ENCODE results near the gene FASTKD1. TPM values are rescaled to one million over a fixed set of nuclear protein-coding genes. Genes with fewer than 3 reads are reported as not detected.

The FASTKD1 gene
- total RNA-seq, 2 experiments from 2014 or later = 6.3 to 7.2 TPM

DNA sequence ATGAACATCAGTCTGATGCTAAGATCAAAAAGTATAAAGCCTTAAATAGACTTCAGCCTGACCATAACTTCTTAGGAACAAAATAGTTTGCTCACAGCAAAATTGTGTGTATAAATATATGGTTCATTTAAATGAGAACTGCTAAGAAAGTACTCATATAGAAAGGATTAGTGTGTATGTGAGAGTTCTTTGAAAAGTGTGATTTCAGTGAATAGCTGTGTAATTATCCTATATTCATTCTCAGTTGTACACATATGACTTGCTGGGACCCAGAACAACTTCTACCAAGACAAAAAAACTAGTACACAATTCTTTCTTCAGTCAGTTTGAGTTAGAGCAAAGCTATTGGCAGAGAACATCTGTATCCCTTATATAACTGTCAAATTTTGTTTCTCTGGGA is 87.2 kb downstream of the FASTKD1 start:
- POLR2A ChIA-PET = no interaction called here
- no peaks in the 10 kb centered on the region for H3K4me1 Mint-ChIP-seq (ENCODE audit: low read depth)
- H3K4me3 ChIP-seq (ENCODE audit: low read length) = no peak overlapping the region
- no peak overlapping the region for H3K27ac ChIP-seq (ENCODE audit: low read depth in 1 of 2, low read length in 2 of 2)
- no peaks in the 10 kb centered on the region for H3K9me3 ChIP-seq (ENCODE audit: control insufficient read depth in 1 of 2, insufficient read depth in 1 of 2, low read length in 2 of 2)
- no peaks in the 10 kb centered on the region for H3K27me3 Mint-ChIP-seq
- no peaks in the 10 kb centered on the region for H3K4me1 ChIP-seq (ENCODE audit: insufficient read depth, low read length)
- H3K36me3 Mint-ChIP-seq (ENCODE audit: low read depth) = peaks cover 33% of the 10 kb centered on the region
- H3K9me3 Mint-ChIP-seq = no peaks in the 10 kb centered on the region
- no peaks in the 10 kb centered on the region for H3K27me3 ChIP-seq (ENCODE audit: control insufficient read depth in 1 of 2, insufficient read depth in 2 of 2, low read length in 2 of 2)
- intact Hi-C loops (cut with DNase I, micrococcal nuclease) = no loop called here
- ATAC-seq (ENCODE audit: poor library complexity) (no peak), DNase-seq (no peak)
- TF ChIP-seq, protein P1, sequence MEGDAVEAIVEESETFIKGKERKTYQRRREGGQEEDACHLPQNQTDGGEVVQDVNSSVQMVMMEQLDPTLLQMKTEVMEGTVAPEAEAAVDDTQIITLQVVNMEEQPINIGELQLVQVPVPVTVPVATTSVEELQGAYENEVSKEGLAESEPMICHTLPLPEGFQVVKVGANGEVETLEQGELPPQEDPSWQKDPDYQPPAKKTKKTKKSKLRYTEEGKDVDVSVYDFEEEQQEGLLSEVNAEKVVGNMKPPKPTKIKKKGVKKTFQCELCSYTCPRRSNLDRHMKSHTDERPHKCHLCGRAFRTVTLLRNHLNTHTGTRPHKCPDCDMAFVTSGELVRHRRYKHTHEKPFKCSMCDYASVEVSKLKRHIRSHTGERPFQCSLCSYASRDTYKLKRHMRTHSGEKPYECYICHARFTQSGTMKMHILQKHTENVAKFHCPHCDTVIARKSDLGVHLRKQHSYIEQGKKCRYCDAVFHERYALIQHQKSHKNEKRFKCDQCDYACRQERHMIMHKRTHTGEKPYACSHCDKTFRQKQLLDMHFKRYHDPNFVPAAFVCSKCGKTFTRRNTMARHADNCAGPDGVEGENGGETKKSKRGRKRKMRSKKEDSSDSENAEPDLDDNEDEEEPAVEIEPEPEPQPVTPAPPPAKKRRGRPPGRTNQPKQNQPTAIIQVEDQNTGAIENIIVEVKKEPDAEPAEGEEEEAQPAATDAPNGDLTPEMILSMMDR (IDR thresholded peaks at IDR 0.05) = no peak
- CTCF ChIA-PET = no interaction called here
- H3K4me3 Mint-ChIP-seq = no peak overlapping the region
- no peak overlapping the region for H3K27ac Mint-ChIP-seq
- H3K36me3 ChIP-seq (ENCODE audit: insufficient read depth, low read length) = peaks cover 2% of the 10 kb centered on the region

DNA sequence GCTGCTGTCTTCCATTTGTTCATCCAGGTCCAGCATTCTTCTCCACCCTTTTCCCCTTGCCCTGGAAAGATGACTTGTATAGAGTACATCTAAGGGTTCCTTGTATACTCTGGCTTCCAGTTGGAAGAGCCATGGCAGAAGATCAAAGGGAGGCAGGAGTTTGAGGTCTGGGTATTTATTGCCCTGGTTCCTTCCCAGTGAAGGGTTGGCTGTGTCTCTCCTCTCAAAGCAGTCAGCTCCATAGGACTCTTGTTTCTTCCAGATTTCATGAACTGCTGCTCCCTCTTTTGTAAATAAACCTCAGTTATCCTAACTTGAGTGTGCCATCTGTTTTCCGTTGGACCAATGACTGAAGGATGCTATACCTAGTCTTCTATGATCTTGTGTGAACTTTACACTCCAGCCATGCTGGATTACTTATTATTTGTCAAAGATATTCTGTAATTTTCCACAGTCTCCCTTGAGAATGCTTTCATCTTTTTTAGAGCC is 88.0 kb downstream of the FASTKD1 start:
- TF ChIP-seq, protein P1 (IDR thresholded peaks at IDR 0.05) = no peak
- H3K9me3 Mint-ChIP-seq = no peaks in the 10 kb centered on the region
- Histone ChIP-seq H3K27ac (ENCODE audit: low read depth in 1 of 2, low read length in 2 of 2) (no peak overlapping the region), H3K4me1 (ENCODE audit: insufficient read depth, low read length) (no peaks in the 10 kb centered on the region), H3K4me3 (ENCODE audit: low read length) (no peak overlapping the region), H3K36me3 (ENCODE audit: insufficient read depth, low read length) (peaks cover 2% of the 10 kb centered on the region), H3K27me3 (ENCODE audit: control insufficient read depth in 1 of 2, insufficient read depth in 2 of 2, low read length in 2 of 2) (no peaks in the 10 kb centered on the region), H3K9me3 (ENCODE audit: control insufficient read depth in 1 of 2, insufficient read depth in 1 of 2, low read length in 2 of 2) (no peaks in the 10 kb centered on the region)
- no peaks in the 10 kb centered on the region for H3K27me3 Mint-ChIP-seq
- H3K36me3 Mint-ChIP-seq (ENCODE audit: low read depth) = peaks cover 28% of the 10 kb centered on the region
- no peak overlapping the region for H3K4me3 Mint-ChIP-seq
- POLR2A ChIA-PET = no interaction called here
- no peak overlapping the region for H3K27ac Mint-ChIP-seq
- H3K4me1 Mint-ChIP-seq (ENCODE audit: low read depth) = no peaks in the 10 kb centered on the region
- intact Hi-C loops (cut with DNase I, micrococcal nuclease) = no loop called here
- CTCF ChIA-PET = no interaction called here
- ATAC-seq (ENCODE audit: poor library complexity) (no peak), DNase-seq (no peak)

DNA sequence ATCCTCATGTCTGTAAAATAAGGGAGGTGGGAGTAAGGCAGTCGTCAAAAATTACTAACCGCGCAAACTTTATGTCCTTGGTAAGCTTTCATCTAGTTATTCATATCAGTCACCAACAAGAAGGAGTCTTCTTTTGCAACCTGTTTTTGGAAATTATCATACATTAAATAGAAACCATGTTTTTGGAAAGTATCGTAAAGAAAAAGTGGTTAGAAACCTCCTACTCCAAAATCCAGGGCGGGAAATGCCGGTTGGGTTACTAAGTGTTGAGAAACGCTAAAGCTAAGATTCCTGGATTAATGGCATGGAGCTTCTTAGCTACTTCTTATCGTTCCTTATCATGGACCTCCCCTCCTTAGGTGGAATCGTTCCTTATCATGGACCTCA is 93.6 kb downstream of the FASTKD1 start:
- POLR2A ChIA-PET = interaction anchor here (0.9 to 2.4 kb wide), 4 partner anchors 9 to 93 kb away, joined by 3 to 18 read pairs (median 12); partner anchors contain the start of gene FASTKD1
- peaks cover 2% of the 10 kb centered on the region for H3K36me3 ChIP-seq (ENCODE audit: insufficient read depth, low read length)
- CTCF ChIA-PET = interaction anchor here (0.7 to 1.7 kb wide), 4 partner anchors 11 to 345 kb away, joined by 3 to 4 read pairs (median 4); partner anchors contain the start of gene METTL5
- H3K9me3 ChIP-seq (ENCODE audit: control insufficient read depth in 1 of 2, insufficient read depth in 1 of 2, low read length in 2 of 2) = no peaks in the 10 kb centered on the region
- H3K27ac ChIP-seq (ENCODE audit: low read depth in 1 of 2, low read length in 2 of 2) = no peak overlapping the region
- Mint-ChIP-seq H3K4me3 (peak overlapping the region; percentile 94), H3K27me3 (no peaks in the 10 kb centered on the region), H3K4me1 (ENCODE audit: low read depth) (peaks cover 21% of the 10 kb centered on the region), H3K9me3 (no peaks in the 10 kb centered on the region), H3K36me3 (ENCODE audit: low read depth) (peaks cover 15% of the 10 kb centered on the region), H3K27ac (no peak overlapping the region)
- H3K27me3 ChIP-seq (ENCODE audit: control insufficient read depth in 1 of 2, insufficient read depth in 2 of 2, low read length in 2 of 2) = no peaks in the 10 kb centered on the region
- H3K4me1 ChIP-seq (ENCODE audit: insufficient read depth, low read length) = peaks cover 14% of the 10 kb centered on the region
- intact Hi-C loops (cut with DNase I, micrococcal nuclease) = loop anchor here in 1 of 2 experiments (5.0 kb wide), 1 partner anchor 87 kb away; no protein-coding TSS in a partner anchor
- peak overlapping the region; percentile 63 for H3K4me3 ChIP-seq (ENCODE audit: low read length)
- ATAC-seq (ENCODE audit: poor library complexity) = no peak
- TF ChIP-seq, protein P1 (IDR thresholded peaks at IDR 0.05) = no peak
- no peak for DNase-seq

Other genes with a start within 250 kb of the FASTKD1 start
- under 1 TPM in 1 of 2 experiments, not detected in 1; 0.03 TPM for gene LRP2, start 211.3 kb downstream of the FASTKD1 start, total RNA-seq
- 1 to 10 TPM; 2.1 to 2.2 TPM for gene BBS5, start 94.4 kb downstream of the FASTKD1 start, total RNA-seq
- not detected for gene KLHL41, start 64.2 kb downstream of the FASTKD1 start, total RNA-seq
- gene PPIG, start 10.5 kb upstream of the FASTKD1 start, total RNA-seq = 10 to 100 TPM; 83.4 to 87.8 TPM
- gene CFAP210, start 120.5 kb upstream of the FASTKD1 start, total RNA-seq = 1 to 10 TPM; 2.2 to 3.1 TPM
- 1 to 10 TPM; 4.5 to 6.5 TPM for gene PHOSPHO2, start 120.6 kb upstream of the FASTKD1 start, total RNA-seq
- gene KLHL23, start 160.0 kb upstream of the FASTKD1 start, total RNA-seq = under 1 TPM; 0.36 to 0.39 TPM
- 100 to 1,000 TPM; 174 to 181 TPM for gene SSB, start 225.0 kb upstream of the FASTKD1 start, total RNA-seq

All from CD4-positive, alpha-beta T cell (primary cell).